Kidney (tissue), 14 donors: ENCODE results near the gene FNBP1. TPM values are rescaled to one million over a fixed set of nuclear protein-coding genes. Genes with fewer than 3 reads are reported as not detected.

ENCODE experiments used
- DNase-seq, 5 donors: peaks; one replicate each; pipeline ENCODE4 v3.0.0-alpha.2; 2013 to 2020
- FAIRE-seq: peaks from 2 replicates; lab custom pipeline; 2012; peaks lifted over from hg19 to GRCh38; lab: Jason Lieb, UNC
- H3K27ac ChIP-seq, 2 donors: one replicate each; pipeline ENCODE4 v1.7.0; 2013; ENCODE audit warnings: low read depth in 2 of 2, low read length in 2 of 2, inconsistent platforms in 1 of 2
- H3K27me3 ChIP-seq: one replicate; pipeline ENCODE4 v1.7.1; 2013; ENCODE audit warnings: low read length, inconsistent platforms; ENCODE audit not compliant: control insufficient read depth, insufficient read depth
- H3K36me3 ChIP-seq, 3 donors: one replicate each; pipeline versions ENCODE4 v1.7.0 to v1.7.1; 2013; ENCODE audit warnings: low read length in 3 of 3, control low read depth in 1 of 3, inconsistent platforms in 1 of 3; ENCODE audit not compliant: insufficient read depth in 3 of 3, control insufficient read depth in 2 of 3
- H3K4me1 ChIP-seq, 3 donors: one replicate each; pipeline versions ENCODE4 v1.7.0 to v1.7.1; 2013; ENCODE audit warnings: low read length in 3 of 3, inconsistent platforms in 1 of 3, low read depth in 1 of 3; ENCODE audit not compliant: control insufficient read depth in 2 of 3, insufficient read depth in 2 of 3
- H3K4me3 ChIP-seq, 3 donors: one replicate each; pipeline versions ENCODE4 v1.7.0 to v1.8.1; 2013; ENCODE audit warnings: low read length in 3 of 3, control low read depth in 1 of 3, inconsistent platforms in 1 of 3
- H3K9ac ChIP-seq, 3 donors: one replicate each; pipeline versions ENCODE4 v1.7.0 to v1.7.1; 2013; ENCODE audit warnings: low read length in 3 of 3, control low read depth in 1 of 3, inconsistent platforms in 1 of 3
- H3K9me3 ChIP-seq, 3 donors: one replicate each; pipeline versions ENCODE4 v1.7.0 to v1.7.1; 2013; ENCODE audit warnings: low read length in 3 of 3, control low read depth in 1 of 3, inconsistent platforms in 1 of 3; ENCODE audit not compliant: control insufficient read depth in 2 of 3, insufficient read depth in 1 of 3
- CTCF ChIP-seq: IDR thresholded peaks from 3 replicates; pipeline ENCODE4 v1.5.1; 2012; ENCODE audit warnings: mild to moderate bottlenecking, moderate library complexity, borderline replicate concordance; ENCODE audit not compliant: insufficient read depth; ENCODE audit errors: extremely low read depth
- intact Hi-C: fragments of 100-400 bp; cut with DNase I; formaldehyde crosslinking; loops from one replicate; pipeline ENCODE4 v1.11.1; 2022
- polyA plus RNA-seq: library from polyadenylated mRNA; stranded (reverse); fragments of 350-450 nt; fragmentation: Illumina TruSeq; extraction: RNeasy Lipid Tissue Mini Kit (QIAGEN cat#74804); gene quantifications from one replicate; pipeline ENCODE4 v1.2.3, GENCODE V29; 2014; ENCODE audit warnings: low read depth, low replicate concordance; ENCODE audit not compliant: insufficient read depth
- total RNA-seq: library from RNA; stranded (reverse); fragmentation: NEBNext Ultra II Directional; extraction: Animal tissue kit (Norgen Biotek cat#: 25700); gene quantifications from one replicate; pipeline ENCODE4 v1.2.1, GENCODE V29; 2021
- donor health status: control.
- donor health status: control.
- donor health status: control.
- donor health status: control.
- donor health status: control.
- donor health status: DM: yes; HTN: yes; CAD: no.
- donor health status: Normal renal cell carcinoma (clear cell type).

FNBP1 gene
- total and polyA plus RNA-seq, 2 donors from 2014 or later = 9.7 to 51.7 TPM

- no peaks in the 10 kb centered on the region for H3K4me1 ChIP-seq
- H3K4me3 ChIP-seq = no peak overlapping the region
- intact Hi-C loops = no loop called here
- H3K36me3 ChIP-seq = peaks cover 2 to 5% (median 3%) of the 10 kb centered on the region in 3 donors
- no peak for TF ChIP-seq CTCF
- FAIRE-seq (no peak), DNase-seq (no peak)
- H3K9me3 ChIP-seq = no peaks in the 10 kb centered on the region
- no peak overlapping the region for H3K9ac ChIP-seq
- H3K27ac ChIP-seq = no peak overlapping the region
- H3K27me3 ChIP-seq = no peaks in the 10 kb centered on the region
These were observed 133.1 kb downstream of the FNBP1 start for GRCh38 chr9:129909851-129910250.

DNA sequence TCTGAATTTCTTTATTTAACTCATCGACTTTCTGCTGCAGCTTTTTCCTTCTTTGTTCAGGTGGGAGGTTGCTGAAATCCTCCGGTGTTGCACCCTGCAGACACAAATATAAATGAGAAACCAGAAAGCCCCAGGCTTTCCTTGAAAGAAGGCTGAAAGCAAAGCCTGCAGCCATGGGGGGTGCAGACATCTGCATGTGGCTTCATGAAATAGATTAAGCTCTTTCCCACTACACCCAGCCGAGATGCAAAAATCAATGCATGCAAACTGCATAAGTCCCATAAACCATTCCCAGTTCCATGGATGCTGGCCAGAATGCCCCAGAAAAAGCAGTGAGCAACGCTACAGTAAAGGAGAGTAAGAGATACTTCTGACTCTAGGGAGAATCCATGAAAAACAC lies 134.1 kb downstream of the FNBP1 start:
- Histone ChIP-seq H3K4me1 (no peaks in the 10 kb centered on the region), H3K27me3 (no peaks in the 10 kb centered on the region), H3K36me3 (peaks cover 3 to 5% (median 4%) of the 10 kb centered on the region in 3 donors), H3K27ac (no peak overlapping the region), H3K9me3 (no peaks in the 10 kb centered on the region), H3K9ac (no peak overlapping the region), H3K4me3 (no peak overlapping the region)
- intact Hi-C loops = no loop called here
- TF ChIP-seq CTCF = no peak
- DNase-seq (no peak), FAIRE-seq (no peak)

GRCh38 chr9:129907201-129907600 lies 135.8 kb downstream of the FNBP1 start:
- DNase-seq (no peak), FAIRE-seq (no peak)
- Histone ChIP-seq H3K4me1 (no peaks in the 10 kb centered on the region), H3K27ac (no peak overlapping the region), H3K27me3 (no peaks in the 10 kb centered on the region), H3K9ac (no peak overlapping the region), H3K36me3 (peaks cover 3 to 10% (median 7%) of the 10 kb centered on the region in 3 donors), H3K4me3 (no peak overlapping the region), H3K9me3 (no peaks in the 10 kb centered on the region)
- TF ChIP-seq CTCF = no peak
- intact Hi-C loops = no loop called here

GRCh38 chr9:129906298-129906697 lies 136.7 kb downstream of the FNBP1 start:
- intact Hi-C loops = no loop called here
- Histone ChIP-seq H3K36me3 (peaks cover 3 to 10% (median 7%) of the 10 kb centered on the region in 3 donors), H3K9ac (no peak overlapping the region), H3K4me3 (no peak overlapping the region), H3K27me3 (no peaks in the 10 kb centered on the region), H3K4me1 (no peaks in the 10 kb centered on the region), H3K9me3 (no peaks in the 10 kb centered on the region), H3K27ac (no peak overlapping the region)
- FAIRE-seq (no peak), DNase-seq (no peak)
- TF ChIP-seq CTCF = no peak
